Retinal pigment epithelial cell (primary cell): ENCODE results near the gene KCNAB2.

Source experiments
- DNase-seq: peaks from one replicate; pipeline ENCODE4 v3.0.0-alpha.2; 2010; ENCODE audit warnings: low read depth
- H3K4me3 ChIP-seq: 2 replicates; pipeline ENCODE4 v1.5.1; 2011; ENCODE audit warnings: mild to moderate bottlenecking, low read length, control low read depth, moderate library complexity
- CTCF ChIP-seq: conservative IDR thresholded peaks from 2 replicates; pipeline ENCODE4 v1.5.1; 2011; ENCODE audit warnings: low read depth, low read length, control low read depth, inconsistent platforms

The KCNAB2 gene

GRCh38 chr1:6026095-6026809 is 19.4 kb upstream of the KCNAB2 start:
- H3K4me3 ChIP-seq, result peak overlapping the region; percentile 44
- no peak for TF ChIP-seq CTCF
- DNase-seq, result peak; percentile 67

GRCh38 chr1:6027591-6027990 is 18.1 kb upstream of the KCNAB2 start:
- DNase-seq, result no peak
- peak overlapping the region; percentile 44 for H3K4me3 ChIP-seq
- TF ChIP-seq CTCF, result no peak

GRCh38 chr1:6028042-6028850 is 17.4 kb upstream of the KCNAB2 start:
- no peak overlapping the region for H3K4me3 ChIP-seq
- no peak for TF ChIP-seq CTCF
- DNase-seq, result no peak

- no peak for TF ChIP-seq CTCF
- DNase-seq, result no peak
- no peak overlapping the region for H3K4me3 ChIP-seq
Measured at GRCh38 chr1:6029351-6029750, 16.3 kb upstream of the KCNAB2 start.

GRCh38 chr1:6030132-6030531 is 15.6 kb upstream of the KCNAB2 start:
- H3K4me3 ChIP-seq, result no peak overlapping the region
- TF ChIP-seq CTCF, result no peak
- DNase-seq, result no peak

GRCh38 chr1:6030547-6031261 is 15.0 kb upstream of the KCNAB2 start:
- no peak for DNase-seq
- H3K4me3 ChIP-seq, result no peak overlapping the region
- TF ChIP-seq CTCF, result no peak
